Sigmoid colon (tissue), 7 donors: ENCODE data around the gene CD58. TPM values are rescaled to one million over a fixed set of nuclear protein-coding genes. Genes with fewer than 3 reads are reported as not detected.
A peak's percentile ranks its signal among the peaks of the same experiment; 100 is the strongest.

Experiments
- DNase-seq: peaks from one replicate; pipeline ENCODE4 v3.0.0-alpha.2; 2019
- H3K27ac ChIP-seq, 4 donors: fragments of 200-600 bp; sonication (generic); one replicate each; pipeline ENCODE4 v1.5.1; 2016 to 2019; ENCODE audit warnings: mild to moderate bottlenecking in 1 of 4
- H3K27me3 ChIP-seq, 3 donors: fragments of 200-600 bp; sonication (generic); one replicate each; pipeline ENCODE4 v1.5.1; 2019; ENCODE audit warnings: mild to moderate bottlenecking in 1 of 3
- H3K36me3 ChIP-seq, 4 donors: fragments of 200-600 bp; sonication (generic); one replicate each; pipeline ENCODE4 v1.5.1; 2016 to 2019
- H3K4me1 ChIP-seq, 4 donors: fragments of 200-600 bp; sonication (generic); one replicate each; pipeline ENCODE4 v1.5.1; 2017 to 2019
- H3K4me3 ChIP-seq, 4 donors: fragments of 200-600 bp; sonication (generic); one replicate each; pipeline ENCODE4 v1.5.1; 2017 to 2019; ENCODE audit warnings: mild to moderate bottlenecking in 2 of 4, moderate library complexity in 1 of 4
- H3K9me3 ChIP-seq, 4 donors: fragments of 200-600 bp in 3 of 4; sonication (generic) in 3 of 4; one replicate each; pipeline versions ENCODE4 v1.5.1 to v1.6.1; 2013 to 2019
- EP300 ChIP-seq, 4 donors: sonication (generic); formaldehyde crosslinking; IDR thresholded peaks; one replicate each; pipeline ENCODE4 v1.6.1; 2017; ENCODE audit warnings: antibody characterized with exemption in 4 of 4
- POLR2A ChIP-seq, 2 donors: fragments of 450-650 bp; IDR thresholded peaks; one replicate each; pipeline ENCODE4 v1.6.1; 2016; ENCODE audit warnings: antibody characterized with exemption in 2 of 2, mild to moderate bottlenecking in 2 of 2, moderate library complexity in 2 of 2
- POLR2AphosphoS5 ChIP-seq, 4 donors: sonication (generic); formaldehyde crosslinking; IDR thresholded peaks; one replicate each; pipeline ENCODE4 v1.6.1; 2017; ENCODE audit warnings: antibody characterized with exemption in 4 of 4
- WGBS, 2 donors: extraction: QIAGEN DNeasy Blood & Tissue Kit; methylation state at CpG; one replicate each; pipeline ENCODE4 v1.1.7; 2013; 5-methylcytosine and 5-hydroxymethylcytosine counted together
- intact Hi-C: fragments of 100-400 bp; cut with DNase I; formaldehyde crosslinking; loops from one replicate; pipeline ENCODE4 v1.15.1; 2023
- polyA plus RNA-seq, 3 donors: library from polyadenylated mRNA; stranded (reverse); fragments of 200-250 nt; gene quantifications; one replicate each; pipeline ENCODE4 v1.2.3, GENCODE V29; 2013
- total RNA-seq, 4 donors: library from RNA; depleted of rRNA; stranded (reverse); fragments of >200 nt; gene quantifications; one replicate each; pipeline ENCODE4 v1.1.0, GENCODE V29; 2016
- TF ChIP-seq, protein P1 (sequence below), 4 experiments: fragments of 450-650 bp in 3 of 4; fragments of 200-600 bp in 1 of 4; IDR thresholded peaks; one replicate each; pipeline ENCODE4 v1.5.1; 2016 to 2019; ENCODE audit warnings: antibody characterized with exemption in 4 of 4, mild to moderate bottlenecking in 3 of 4, moderate library complexity in 2 of 4
- donor health status: healthy with polysubstance abuse.
- donor health status: Bipolar disorder and iron deficiency.
- donor health status: healthy.

Gene CD58
- total and polyA plus RNA-seq, 7 donors, result 8.4 to 36.6 (median 19.6) TPM

DNA sequence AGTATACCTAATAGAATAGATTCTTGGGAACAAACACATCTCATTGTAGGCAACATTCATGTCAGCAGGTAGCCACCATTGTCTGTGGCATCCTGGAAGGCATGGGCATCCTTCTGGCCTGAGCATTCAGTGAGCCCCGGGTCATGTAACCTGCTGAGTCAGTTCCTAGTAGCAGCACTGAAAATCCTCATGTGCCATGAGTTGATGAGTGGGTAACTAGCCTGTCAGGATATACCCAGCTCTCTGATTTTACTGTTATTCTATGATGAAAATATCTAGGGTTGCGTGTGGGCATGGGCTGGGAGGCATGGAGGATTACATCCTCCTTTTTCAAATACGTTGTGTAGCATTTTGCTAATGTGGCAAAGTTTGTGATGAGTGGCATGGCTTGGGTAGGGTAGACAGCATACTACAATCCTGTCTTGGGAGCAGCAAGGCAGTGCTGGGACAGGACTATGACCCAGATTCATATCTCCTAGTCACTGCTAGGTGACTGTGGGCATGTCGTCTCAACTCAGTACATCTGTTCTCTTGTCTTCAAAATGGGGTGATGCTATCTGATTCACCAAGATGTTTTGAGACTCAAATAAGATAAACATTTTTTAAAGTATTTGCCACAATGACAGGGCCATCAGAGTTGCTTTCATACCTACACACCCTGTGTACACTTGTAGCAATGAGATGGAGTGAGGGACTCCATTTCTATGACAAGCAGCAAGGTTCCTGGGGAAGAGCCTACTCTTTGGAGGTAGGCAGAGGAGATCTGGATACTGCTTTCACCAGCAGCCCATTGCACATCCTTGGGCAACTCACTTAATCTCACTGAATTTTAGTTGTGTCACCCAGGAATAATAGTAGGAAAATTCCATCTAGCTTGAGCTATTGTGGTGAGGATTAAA, 62.5 kb downstream of the CD58 start:
- peaks cover 0 to 2% (median 0%) of the 10 kb centered on the region in 4 donors for H3K4me1 ChIP-seq
- no peaks in the 10 kb centered on the region for H3K9me3 ChIP-seq
- peak overlapping the region in 1 of 4 donors; percentile 29 for H3K27ac ChIP-seq
- H3K4me3 ChIP-seq, result no peak overlapping the region
- TF ChIP-seq POLR2A (IDR thresholded peaks at IDR 0.05) (no peak), POLR2AphosphoS5 (IDR thresholded peaks at IDR 0.05) (no peak), EP300 (IDR thresholded peaks at IDR 0.05) (no peak)
- TF ChIP-seq, protein P1, sequence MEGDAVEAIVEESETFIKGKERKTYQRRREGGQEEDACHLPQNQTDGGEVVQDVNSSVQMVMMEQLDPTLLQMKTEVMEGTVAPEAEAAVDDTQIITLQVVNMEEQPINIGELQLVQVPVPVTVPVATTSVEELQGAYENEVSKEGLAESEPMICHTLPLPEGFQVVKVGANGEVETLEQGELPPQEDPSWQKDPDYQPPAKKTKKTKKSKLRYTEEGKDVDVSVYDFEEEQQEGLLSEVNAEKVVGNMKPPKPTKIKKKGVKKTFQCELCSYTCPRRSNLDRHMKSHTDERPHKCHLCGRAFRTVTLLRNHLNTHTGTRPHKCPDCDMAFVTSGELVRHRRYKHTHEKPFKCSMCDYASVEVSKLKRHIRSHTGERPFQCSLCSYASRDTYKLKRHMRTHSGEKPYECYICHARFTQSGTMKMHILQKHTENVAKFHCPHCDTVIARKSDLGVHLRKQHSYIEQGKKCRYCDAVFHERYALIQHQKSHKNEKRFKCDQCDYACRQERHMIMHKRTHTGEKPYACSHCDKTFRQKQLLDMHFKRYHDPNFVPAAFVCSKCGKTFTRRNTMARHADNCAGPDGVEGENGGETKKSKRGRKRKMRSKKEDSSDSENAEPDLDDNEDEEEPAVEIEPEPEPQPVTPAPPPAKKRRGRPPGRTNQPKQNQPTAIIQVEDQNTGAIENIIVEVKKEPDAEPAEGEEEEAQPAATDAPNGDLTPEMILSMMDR (IDR thresholded peaks at IDR 0.05), result no peak
- DNase-seq, result no peak
- H3K36me3 ChIP-seq, result no peaks in the 10 kb centered on the region
- intact Hi-C loops, result no loop called here
- 83 to 85% methylated on average over 4 of the region's 4 CpGs for WGBS, 2 donors
- no peaks in the 10 kb centered on the region for H3K27me3 ChIP-seq

DNA sequence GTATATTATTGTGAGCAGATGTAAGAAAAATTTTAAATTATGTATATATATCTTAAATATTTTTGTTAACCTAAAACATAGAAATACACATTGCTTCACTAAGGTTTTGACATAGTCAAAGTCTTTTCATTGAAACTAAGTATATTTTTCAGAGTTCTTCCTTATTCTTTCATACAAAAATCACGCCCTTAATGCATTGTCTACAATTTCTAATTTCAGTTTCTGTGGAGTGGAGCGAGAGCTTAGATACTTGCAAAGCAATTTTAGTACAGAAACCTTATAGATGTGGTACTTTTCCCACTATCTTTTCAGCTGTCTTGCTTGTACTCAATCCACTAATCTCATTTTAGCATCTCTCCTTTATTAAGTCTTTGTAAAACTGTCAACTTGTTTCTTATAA, 63.2 kb downstream of the CD58 start:
- Histone ChIP-seq H3K4me3 (no peak overlapping the region), H3K36me3 (no peaks in the 10 kb centered on the region), H3K27me3 (no peaks in the 10 kb centered on the region), H3K9me3 (no peaks in the 10 kb centered on the region), H3K27ac (no peak overlapping the region), H3K4me1 (peaks cover 0 to 2% (median 0%) of the 10 kb centered on the region in 4 donors)
- DNase-seq, result no peak
- intact Hi-C loops, result no loop called here
- TF ChIP-seq EP300 (IDR thresholded peaks at IDR 0.05) (no peak), POLR2A (IDR thresholded peaks at IDR 0.05) (no peak), POLR2AphosphoS5 (IDR thresholded peaks at IDR 0.05) (no peak)
- TF ChIP-seq, protein P1 (IDR thresholded peaks at IDR 0.05), result no peak
- 81 to 90% methylated on average over 2 of the region's 2 CpGs for WGBS, 2 donors

DNA sequence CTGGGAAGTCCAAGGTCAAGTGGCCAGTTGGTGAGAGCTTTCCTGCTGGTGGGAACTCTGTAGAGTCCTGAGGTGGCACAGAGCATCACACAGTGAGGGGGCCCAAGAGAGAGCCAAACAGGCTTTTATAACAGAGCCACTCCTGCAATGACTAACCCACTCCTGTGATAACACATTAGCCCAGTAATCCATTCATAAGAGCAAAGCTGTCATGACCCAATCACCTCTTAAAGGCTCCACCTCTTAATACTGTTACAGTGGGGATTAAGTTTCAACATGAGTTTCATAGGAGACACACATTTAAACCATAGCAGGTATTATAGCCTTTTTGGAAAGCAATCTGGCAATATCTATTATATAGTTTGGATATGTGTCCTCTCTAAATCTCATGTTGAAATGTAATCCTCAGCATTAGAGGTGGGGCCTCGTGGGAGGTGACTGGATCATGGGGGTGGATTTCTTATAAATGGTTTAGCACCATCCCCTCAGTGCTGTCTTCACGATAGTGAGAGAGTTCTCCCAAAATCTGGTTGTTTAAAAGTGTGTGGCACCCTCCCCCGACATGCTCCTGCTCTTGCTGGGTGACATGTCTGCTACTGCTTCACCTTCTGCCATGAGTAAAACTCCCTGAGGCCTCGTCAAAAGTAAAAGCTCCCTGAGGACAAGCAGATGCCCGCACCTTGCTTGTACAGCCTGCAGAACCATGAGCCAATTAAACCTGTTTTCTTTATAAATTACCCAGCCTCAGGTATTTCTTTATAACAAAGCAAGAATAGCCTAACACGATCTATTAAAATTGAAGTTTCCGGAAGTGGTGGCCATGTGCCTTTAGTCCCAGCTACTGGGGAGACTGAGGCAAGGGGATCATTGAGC, 64.5 kb downstream of the CD58 start:
- intact Hi-C loops, result no loop called here
- Histone ChIP-seq H3K27ac (no peak overlapping the region), H3K4me1 (peaks cover 0 to 2% (median 0%) of the 10 kb centered on the region in 4 donors), H3K4me3 (no peak overlapping the region), H3K9me3 (no peaks in the 10 kb centered on the region), H3K36me3 (no peaks in the 10 kb centered on the region), H3K27me3 (no peaks in the 10 kb centered on the region)
- no peak for TF ChIP-seq POLR2AphosphoS5 (IDR thresholded peaks at IDR 0.05)
- 90 to 91% methylated on average over 7 of the region's 7 CpGs for WGBS, 2 donors
- no peak for DNase-seq

DNA sequence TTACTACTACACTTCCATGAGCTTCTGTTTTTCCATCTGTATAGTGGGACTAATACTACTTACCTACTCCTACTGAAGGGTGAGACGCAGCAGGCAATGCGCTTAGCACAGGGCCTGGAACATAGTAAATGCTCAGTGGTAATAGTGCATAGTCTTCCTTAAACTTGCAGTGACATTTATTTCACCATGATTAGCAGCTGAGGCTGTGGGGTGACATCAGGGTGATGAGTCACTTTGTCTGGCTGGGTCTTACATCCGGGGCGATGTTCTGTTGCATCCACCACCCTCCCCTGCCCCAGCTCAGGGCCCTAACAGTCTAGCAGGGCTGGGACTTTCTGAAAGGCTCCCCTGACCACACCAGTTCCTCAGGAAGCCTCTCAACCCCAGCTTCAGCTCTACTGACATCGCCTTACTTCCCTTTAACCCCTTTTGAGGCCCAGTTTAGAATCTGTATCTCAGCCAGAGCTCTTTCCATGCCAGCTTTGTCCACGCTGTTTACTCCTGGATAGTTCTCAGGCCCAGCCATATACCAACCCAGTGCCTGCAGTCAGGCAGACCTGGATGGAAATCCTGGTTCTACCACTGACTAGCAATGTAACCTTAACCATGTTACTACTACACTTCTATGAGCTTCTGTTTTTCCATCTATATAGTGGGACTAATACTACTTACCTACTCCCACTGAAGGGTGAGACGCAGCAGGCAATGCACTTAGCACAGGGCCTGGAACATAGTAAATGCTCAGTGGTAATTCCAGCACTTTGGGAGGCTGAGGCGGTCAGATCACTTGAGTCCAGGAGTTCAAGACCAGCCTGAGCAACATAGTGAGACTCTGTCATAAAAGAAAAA, 66.3 kb downstream of the CD58 start:
- Histone ChIP-seq H3K27ac (peak overlapping the region in 2 of 4 donors; percentile 38 to 47), H3K4me3 (no peak overlapping the region), H3K4me1 (peaks cover 0 to 2% (median 0%) of the 10 kb centered on the region in 4 donors), H3K9me3 (no peaks in the 10 kb centered on the region), H3K36me3 (no peaks in the 10 kb centered on the region), H3K27me3 (no peaks in the 10 kb centered on the region)
- intact Hi-C loops, result no loop called here
- peak; percentile 82 for DNase-seq
- TF ChIP-seq EP300 (IDR thresholded peaks at IDR 0.05), result no peak
- TF ChIP-seq POLR2AphosphoS5 (IDR thresholded peaks at IDR 0.05), result peak in 1 of 4 donors; percentile 12
- no peak for TF ChIP-seq POLR2A (IDR thresholded peaks at IDR 0.05)
- TF ChIP-seq, protein P1 (IDR thresholded peaks at IDR 0.05), result no peak
- 55 to 78% methylated on average over 8 of the region's 8 CpGs for WGBS, 2 donors
